ENCODE measurements around the gene ORC3.

Gene ORC3

GRCh38 chr6:87589693-87590416, at the start of gene ORC3, which contains the start of gene RARS2:
TSS of gene ORC3 (plus strand) at chr6:87590135. CDS start at chr6:87590169, 34 bp downstream.
TSS of gene RARS2 (minus strand) at chr6:87589987. CDS start at chr6:87589957, 30 bp downstream.
- peak; percentile 74 for FAIRE-seq

- no peak for FAIRE-seq
Measured at GRCh38 chr6:87540539-87540938, 49.4 kb upstream of the ORC3 start.

GRCh38 chr6:87541041-87541440, 48.9 kb upstream of the ORC3 start:
- FAIRE-seq, result no peak

GRCh38 chr6:87541744-87542143, 48.2 kb upstream of the ORC3 start:
- FAIRE-seq, result no peak

- FAIRE-seq, result no peak
Measured at GRCh38 chr6:87543696-87544473, 46.0 kb upstream of the ORC3 start.

- FAIRE-seq, result no peak
Measured at GRCh38 chr6:87544474-87544735, 45.5 kb upstream of the ORC3 start.

- no peak for FAIRE-seq
Measured at GRCh38 chr6:87551799-87552198, 38.1 kb upstream of the ORC3 start.

GRCh38 chr6:87553159-87553765, 36.7 kb upstream of the ORC3 start:
- no peak for FAIRE-seq

GRCh38 chr6:87555506-87555905, 34.4 kb upstream of the ORC3 start:
- FAIRE-seq, result no peak

GRCh38 chr6:87558446-87558845, 31.5 kb upstream of the ORC3 start:
- FAIRE-seq, result no peak

GRCh38 chr6:87561017-87561416, 28.9 kb upstream of the ORC3 start:
- FAIRE-seq, result no peak

GRCh38 chr6:87572021-87572420, 17.9 kb upstream of the ORC3 start:
- FAIRE-seq, result peak; percentile 96

GRCh38 chr6:87572883-87573282, 17.1 kb upstream of the ORC3 start:
- FAIRE-seq, result no peak

GRCh38 chr6:87573307-87574024, 16.5 kb upstream of the ORC3 start:
- FAIRE-seq, result no peak

GRCh38 chr6:87574237-87574804, 15.6 kb upstream of the ORC3 start:
- FAIRE-seq, result peak; percentile 78

GRCh38 chr6:87575423-87575822, 14.5 kb upstream of the ORC3 start:
- no peak for FAIRE-seq

GRCh38 chr6:87583822-87584221, 6.1 kb upstream of the ORC3 start:
- no peak for FAIRE-seq

GRCh38 chr6:87586371-87587077, 3.4 kb upstream of the ORC3 start:
- FAIRE-seq, result no peak

- FAIRE-seq, result no peak
Measured at GRCh38 chr6:87588756-87589407, 1.1 kb upstream of the ORC3 start.

- no peak for FAIRE-seq
Measured at GRCh38 chr6:87590417-87590880, 514 bp downstream of the ORC3 start.

GRCh38 chr6:87590990-87591389, 1.1 kb downstream of the ORC3 start:
- no peak for FAIRE-seq

- FAIRE-seq, result no peak
Measured at GRCh38 chr6:87600576-87600975, 10.6 kb downstream of the ORC3 start.

Data from endometrium (tissue), 2 donors.